Panc1 (cell line): ENCODE measurements around the gene RENBP. TPM values are rescaled to one million over a fixed set of nuclear protein-coding genes. Genes with fewer than 3 reads are reported as not detected.

Experiments used
- ATAC-seq: fragments of 200-7000 bp; cut with Tn5 transposase; 2 replicates; pipeline ENCODE4 v1.9.1; 2020; ENCODE audit warnings: mild to moderate bottlenecking, moderate library complexity
- BruUV-seq: library from RNA; stranded (reverse); fragments of 400-500 nt; replicated peaks from 2 replicates; lab custom pipeline; 2021; lab: Mats Ljungman, UMichigan
- CTCF ChIA-PET: fragments of 300-600 bp; sonication (Branson Sonifier 250); formaldehyde crosslinking; loops from one replicate; lab custom pipeline; 2022; ENCODE audit warnings: antibody characterized with exemption; lab: Charles Lee
- POLR2A ChIA-PET: fragments of 300-600 bp; sonication (Branson Sonifier 250); formaldehyde crosslinking; loops from one replicate; lab custom pipeline; 2022; ENCODE audit warnings: antibody characterized with exemption; lab: Charles Lee
- DNase-seq: peaks from one replicate; pipeline ENCODE4 v3.0.0-alpha.2; 2010; ENCODE audit warnings: low read depth, low spot score
- H3K27ac ChIP-seq: 2 replicates; pipeline ENCODE4 v1.5.1; 2011; ENCODE audit warnings: mild to moderate bottlenecking, low read length, inconsistent platforms
- H3K27me3 ChIP-seq: fragments of 200-500 bp; sonication (Bioruptor generic); 2 replicates; pipeline ENCODE4 v1.6.0; 2014; ENCODE audit warnings: low read length, inconsistent platforms; ENCODE audit not compliant: control insufficient read depth, insufficient read depth
- H3K36me3 ChIP-seq: fragments of 200-500 bp; sonication (Bioruptor generic); 2 replicates; pipeline ENCODE4 v1.5.1; 2014; ENCODE audit warnings: inconsistent platforms, mild to moderate bottlenecking, low read length, moderate library complexity; ENCODE audit not compliant: control insufficient read depth, insufficient read depth
- H3K4me1 ChIP-seq: 2 replicates; pipeline ENCODE4 v1.5.1; 2011; ENCODE audit warnings: inconsistent platforms, mild to moderate bottlenecking, low read length, moderate library complexity; ENCODE audit not compliant: control insufficient read depth, insufficient read depth
- H3K4me3 ChIP-seq, 2 experiments: 2 replicates each; pipeline ENCODE4 v1.5.1; 2011 to 2012; ENCODE audit warnings: low read depth in 2 of 2, low read length in 2 of 2, mild to moderate bottlenecking in 2 of 2, inconsistent platforms in 1 of 2, moderate library complexity in 1 of 2
- H3K9me3 ChIP-seq: fragments of 200-500 bp; sonication (Bioruptor generic); 2 replicates; pipeline ENCODE4 v1.5.1; 2014; ENCODE audit warnings: low read depth, mild to moderate bottlenecking, inconsistent platforms, low read length, moderate library complexity; ENCODE audit not compliant: control insufficient read depth, insufficient read depth
- CTCF ChIP-seq: fragments of 450-650 bp; IDR thresholded peaks from 2 replicates; pipeline ENCODE4 v1.5.1; 2017; ENCODE audit warnings: mild to moderate bottlenecking
- POLR2AphosphoS5 ChIP-seq: IDR thresholded peaks from 2 replicates; pipeline ENCODE4 v1.6.1; 2012; ENCODE audit warnings: mild to moderate bottlenecking, low read depth, low read length, moderate library complexity
- SIN3A ChIP-seq: IDR thresholded peaks from 2 replicates; pipeline ENCODE4 v1.6.1; 2012; ENCODE audit warnings: low read depth, mild to moderate bottlenecking, low read length, moderate library complexity, borderline replicate concordance; ENCODE audit not compliant: insufficient read depth
- TCF7L2 ChIP-seq: IDR thresholded peaks from 2 replicates; pipeline ENCODE4 v1.6.1; 2011; ENCODE audit warnings: mild to moderate bottlenecking, low read depth, low read length, inconsistent platforms
- in situ Hi-C: cut with HindIII; loops from 2 replicates; pipeline ENCODE4 v1.10.0; 2016; ENCODE audit warnings: low sequenced_read_pairs, low pct_unique_long_range_greater_than_20kb
- intact Hi-C: fragments of 100-400 bp; cut with micrococcal nuclease; formaldehyde crosslinking; loops from one replicate; pipeline ENCODE4 v1.10.0; 2022; ENCODE audit not compliant: unreplicated experiment
- total RNA-seq: library from RNA; stranded (reverse); gene quantifications from one replicate; pipeline ENCODE4 v1.2.1, GENCODE V29; 2021; ENCODE audit not compliant: unreplicated experiment
- TF ChIP-seq, protein P1 (sequence below), 2 experiments: IDR thresholded peaks; 2 replicates each; pipeline ENCODE4 v1.6.1; 2011 to 2012; ENCODE audit warnings: low read depth in 2 of 2, control low read depth in 1 of 2, low read length in 1 of 2, mild to moderate bottlenecking in 1 of 2, moderate library complexity in 1 of 2; ENCODE audit not compliant: insufficient read depth in 1 of 2

The RENBP gene
- total RNA-seq, 1 experiment from 2014 or later, result 0.62 TPM

DNA sequence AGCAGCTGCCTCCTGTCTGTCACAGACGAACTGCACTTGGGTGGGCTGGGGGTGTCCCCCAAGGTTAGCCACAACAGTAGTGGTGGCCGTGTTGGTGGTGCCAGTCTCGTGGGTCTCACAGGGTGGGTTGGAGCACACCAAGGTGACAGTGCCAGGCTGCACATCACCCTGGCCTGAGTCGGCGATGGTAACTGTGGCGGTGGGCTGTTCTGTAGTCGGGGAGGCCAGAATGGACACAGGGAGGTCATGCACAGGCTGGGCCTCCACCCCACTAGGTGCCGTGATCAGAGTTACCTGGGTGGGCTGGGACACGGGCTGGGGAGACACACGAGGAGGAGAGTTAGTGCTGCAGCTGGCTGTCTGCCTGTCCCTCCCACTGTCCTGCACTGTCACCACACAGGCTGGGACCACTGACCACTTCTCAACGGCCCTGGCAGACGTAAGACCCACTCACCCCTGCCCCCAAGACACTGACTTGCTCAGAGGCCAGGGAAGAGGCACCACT is 10.8 kb upstream of the RENBP start:
- in situ Hi-C loops, result no loop called here
- TF ChIP-seq, protein P1, sequence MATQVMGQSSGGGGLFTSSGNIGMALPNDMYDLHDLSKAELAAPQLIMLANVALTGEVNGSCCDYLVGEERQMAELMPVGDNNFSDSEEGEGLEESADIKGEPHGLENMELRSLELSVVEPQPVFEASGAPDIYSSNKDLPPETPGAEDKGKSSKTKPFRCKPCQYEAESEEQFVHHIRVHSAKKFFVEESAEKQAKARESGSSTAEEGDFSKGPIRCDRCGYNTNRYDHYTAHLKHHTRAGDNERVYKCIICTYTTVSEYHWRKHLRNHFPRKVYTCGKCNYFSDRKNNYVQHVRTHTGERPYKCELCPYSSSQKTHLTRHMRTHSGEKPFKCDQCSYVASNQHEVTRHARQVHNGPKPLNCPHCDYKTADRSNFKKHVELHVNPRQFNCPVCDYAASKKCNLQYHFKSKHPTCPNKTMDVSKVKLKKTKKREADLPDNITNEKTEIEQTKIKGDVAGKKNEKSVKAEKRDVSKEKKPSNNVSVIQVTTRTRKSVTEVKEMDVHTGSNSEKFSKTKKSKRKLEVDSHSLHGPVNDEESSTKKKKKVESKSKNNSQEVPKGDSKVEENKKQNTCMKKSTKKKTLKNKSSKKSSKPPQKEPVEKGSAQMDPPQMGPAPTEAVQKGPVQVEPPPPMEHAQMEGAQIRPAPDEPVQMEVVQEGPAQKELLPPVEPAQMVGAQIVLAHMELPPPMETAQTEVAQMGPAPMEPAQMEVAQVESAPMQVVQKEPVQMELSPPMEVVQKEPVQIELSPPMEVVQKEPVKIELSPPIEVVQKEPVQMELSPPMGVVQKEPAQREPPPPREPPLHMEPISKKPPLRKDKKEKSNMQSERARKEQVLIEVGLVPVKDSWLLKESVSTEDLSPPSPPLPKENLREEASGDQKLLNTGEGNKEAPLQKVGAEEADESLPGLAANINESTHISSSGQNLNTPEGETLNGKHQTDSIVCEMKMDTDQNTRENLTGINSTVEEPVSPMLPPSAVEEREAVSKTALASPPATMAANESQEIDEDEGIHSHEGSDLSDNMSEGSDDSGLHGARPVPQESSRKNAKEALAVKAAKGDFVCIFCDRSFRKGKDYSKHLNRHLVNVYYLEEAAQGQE (IDR thresholded peaks at IDR 0.05; ENCODE audit: insufficient read depth in 1 of 2, low read depth in 2 of 2, low read length in 1 of 2), result no peak
- TF ChIP-seq POLR2AphosphoS5 (no peak), CTCF (no peak), SIN3A (no peak)
- no TSS peak for BruUV-seq
- no peak for DNase-seq
- no peaks in the 10 kb centered on the region for H3K4me1 ChIP-seq
- H3K4me3 ChIP-seq, result no peak overlapping the region
- no peaks in the 10 kb centered on the region for H3K27me3 ChIP-seq
- intact Hi-C loops, result no loop called here
- H3K9me3 ChIP-seq, result no peaks in the 10 kb centered on the region
- peak; percentile 4 for ATAC-seq
- peaks cover 2% of the 10 kb centered on the region for H3K36me3 ChIP-seq
- CTCF ChIA-PET, result no interaction called here
- no peak overlapping the region for H3K27ac ChIP-seq
- POLR2A ChIA-PET, result no interaction called here

GRCh38 chrX:153954558-153955227 is 10.2 kb upstream of the RENBP start:
- intact Hi-C loops (no loop called here), in situ Hi-C loops (no loop called here)
- ChIA-PET CTCF (no interaction called here), POLR2A (no interaction called here)
- DNase-seq, result no peak
- peaks cover 2% of the 10 kb centered on the region for H3K36me3 ChIP-seq
- no peaks in the 10 kb centered on the region for H3K27me3 ChIP-seq
- BruUV-seq, result TSS peak; percentile 39
- TF ChIP-seq TCF7L2, result no peak
- no peak for TF ChIP-seq POLR2AphosphoS5
- TF ChIP-seq SIN3A, result no peak
- no peak for TF ChIP-seq CTCF
- TF ChIP-seq, protein P1 (IDR thresholded peaks at IDR 0.05; ENCODE audit: insufficient read depth in 1 of 2, low read depth in 2 of 2, low read length in 1 of 2), result no peak
- ATAC-seq, result no peak
- no peaks in the 10 kb centered on the region for H3K4me1 ChIP-seq
- no peak overlapping the region for H3K27ac ChIP-seq
- no peaks in the 10 kb centered on the region for H3K9me3 ChIP-seq
- H3K4me3 ChIP-seq, result no peak overlapping the region
